Hematopoietic multipotent progenitor cell treated with erythropoietin and hydrocortisone succinate and interleukin-3 and kit ligand, for 17 days (in vitro differentiated cells): ENCODE results near the gene RNASE9.
"Not testable (repeated sequence)": the region's sequence is repeated elsewhere in the genome, so short reads cannot be mapped to it uniquely, and the experiment has no call there.

Experiments used
- DNase-seq: peaks from one replicate; pipeline ENCODE4 v3.0.0-alpha.2; 2015; ENCODE audit warnings: low spot score

Gene RNASE9

GRCh38 chr14:20515846-20516245, 45.0 kb downstream of the RNASE9 start:
- DNase-seq: no peak

GRCh38 chr14:20512177-20512905, 48.5 kb downstream of the RNASE9 start:
- no peak for DNase-seq

GRCh38 chr14:20508367-20508766, 52.5 kb downstream of the RNASE9 start:
- DNase-seq: no peak

GRCh38 chr14:20507537-20507936, 53.3 kb downstream of the RNASE9 start:
- DNase-seq: not testable (repeated sequence)

- DNase-seq: not testable (repeated sequence)
These were observed 54.1 kb downstream of the RNASE9 start for GRCh38 chr14:20506752-20507151.

- DNase-seq: not testable (repeated sequence)
These were observed 54.6 kb downstream of the RNASE9 start for GRCh38 chr14:20506276-20506675.
